ENCODE measurements around the gene DCANP1.

DNA sequence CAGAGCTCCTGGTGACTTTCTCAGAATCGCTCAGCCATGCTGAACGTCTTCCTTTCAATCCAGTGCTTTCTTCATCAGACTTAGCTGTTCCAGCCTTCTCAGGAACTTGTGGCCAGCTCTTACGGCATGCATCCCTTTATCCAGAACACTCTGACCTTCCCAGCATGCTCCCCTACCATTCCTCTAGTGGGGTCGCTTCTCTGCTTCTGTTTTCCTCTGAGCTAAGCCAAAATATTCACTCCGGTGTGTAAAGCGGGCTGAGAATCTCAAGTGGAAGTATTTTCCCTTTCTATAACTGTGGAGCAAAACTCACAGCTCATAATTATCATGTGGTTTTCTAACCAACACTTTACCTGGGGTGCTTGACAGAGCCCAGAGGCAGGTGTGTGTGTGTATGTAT, 6.2 kb downstream of the DCANP1 start:
- TF ChIP-seq ESRRA (IDR thresholded peaks at IDR 0.05; ENCODE audit: borderline replicate concordance, low read depth) (no peak), SP2 (IDR thresholded peaks at IDR 0.05; ENCODE audit: extremely low read depth, low read depth, low read length, poor library complexity, severe bottlenecking) (no peak), TAF15 (IDR thresholded peaks at IDR 0.05; ENCODE audit: low read depth, low read length) (no peak), RBM22 (IDR thresholded peaks at IDR 0.05; ENCODE audit: low read depth, low read length, poor library complexity, severe bottlenecking) (no peak), CHD4 (IDR thresholded peaks at IDR 0.05; ENCODE audit: insufficient read depth, insufficient replicate concordance, low read depth, low read length, poor library complexity, severe bottlenecking) (no peak), ZKSCAN1 (IDR thresholded peaks at IDR 0.05; ENCODE audit: low read depth, low read length) (no peak), ATF1 (CRISPR knock-in tag; IDR thresholded peaks at IDR 0.05) (no peak), ATF1 (tag; IDR thresholded peaks at IDR 0.05) (no peak), TAF1 (IDR thresholded peaks at IDR 0.05; ENCODE audit: control insufficient read depth, extremely low read depth, insufficient read depth, low read length, severe bottlenecking) (no peak), EP300 (IDR thresholded peaks at IDR 0.05; ENCODE audit: low read length) (no peak)
- TF ChIP-seq, protein P1, sequence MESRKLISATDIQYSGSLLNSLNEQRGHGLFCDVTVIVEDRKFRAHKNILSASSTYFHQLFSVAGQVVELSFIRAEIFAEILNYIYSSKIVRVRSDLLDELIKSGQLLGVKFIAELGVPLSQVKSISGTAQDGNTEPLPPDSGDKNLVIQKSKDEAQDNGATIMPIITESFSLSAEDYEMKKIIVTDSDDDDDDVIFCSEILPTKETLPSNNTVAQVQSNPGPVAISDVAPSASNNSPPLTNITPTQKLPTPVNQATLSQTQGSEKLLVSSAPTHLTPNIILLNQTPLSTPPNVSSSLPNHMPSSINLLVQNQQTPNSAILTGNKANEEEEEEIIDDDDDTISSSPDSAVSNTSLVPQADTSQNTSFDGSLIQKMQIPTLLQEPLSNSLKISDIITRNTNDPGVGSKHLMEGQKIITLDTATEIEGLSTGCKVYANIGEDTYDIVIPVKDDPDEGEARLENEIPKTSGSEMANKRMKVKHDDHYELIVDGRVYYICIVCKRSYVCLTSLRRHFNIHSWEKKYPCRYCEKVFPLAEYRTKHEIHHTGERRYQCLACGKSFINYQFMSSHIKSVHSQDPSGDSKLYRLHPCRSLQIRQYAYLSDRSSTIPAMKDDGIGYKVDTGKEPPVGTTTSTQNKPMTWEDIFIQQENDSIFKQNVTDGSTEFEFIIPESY (CRISPR knock-in tag; IDR thresholded peaks at IDR 0.05): no peak
- TF ChIP-seq, protein P2, sequence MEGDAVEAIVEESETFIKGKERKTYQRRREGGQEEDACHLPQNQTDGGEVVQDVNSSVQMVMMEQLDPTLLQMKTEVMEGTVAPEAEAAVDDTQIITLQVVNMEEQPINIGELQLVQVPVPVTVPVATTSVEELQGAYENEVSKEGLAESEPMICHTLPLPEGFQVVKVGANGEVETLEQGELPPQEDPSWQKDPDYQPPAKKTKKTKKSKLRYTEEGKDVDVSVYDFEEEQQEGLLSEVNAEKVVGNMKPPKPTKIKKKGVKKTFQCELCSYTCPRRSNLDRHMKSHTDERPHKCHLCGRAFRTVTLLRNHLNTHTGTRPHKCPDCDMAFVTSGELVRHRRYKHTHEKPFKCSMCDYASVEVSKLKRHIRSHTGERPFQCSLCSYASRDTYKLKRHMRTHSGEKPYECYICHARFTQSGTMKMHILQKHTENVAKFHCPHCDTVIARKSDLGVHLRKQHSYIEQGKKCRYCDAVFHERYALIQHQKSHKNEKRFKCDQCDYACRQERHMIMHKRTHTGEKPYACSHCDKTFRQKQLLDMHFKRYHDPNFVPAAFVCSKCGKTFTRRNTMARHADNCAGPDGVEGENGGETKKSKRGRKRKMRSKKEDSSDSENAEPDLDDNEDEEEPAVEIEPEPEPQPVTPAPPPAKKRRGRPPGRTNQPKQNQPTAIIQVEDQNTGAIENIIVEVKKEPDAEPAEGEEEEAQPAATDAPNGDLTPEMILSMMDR (IDR thresholded peaks at IDR 0.05 in 2 of 3, conservative IDR thresholded peaks at IDR 0.05 in 1 of 3; ENCODE audit: insufficient read depth in 2 of 3, low read depth in 1 of 3, low read length in 3 of 3): no peak
